ENCODE results near the gene BMPR1B.

BMPR1B gene

GRCh38 chr4:95045429-95045828 lies 287.7 kb downstream of the BMPR1B start:
- no peak for DNase-seq
- no peak for TF ChIP-seq CTCF (IDR thresholded peaks at IDR 0.05; ENCODE audit: low read depth, low read length)
- no peaks in the 10 kb centered on the region for H3K36me3 ChIP-seq
- no peak overlapping the region for H3K4me3 ChIP-seq (ENCODE audit: low read depth, low read length)
- no peaks in the 10 kb centered on the region for H3K9me3 ChIP-seq (ENCODE audit: severe bottlenecking)
- H3K27ac ChIP-seq: no peak overlapping the region
- no peaks in the 10 kb centered on the region for H3K27me3 ChIP-seq (ENCODE audit: insufficient read depth, low read depth, severe bottlenecking)

GRCh38 chr4:95048296-95048695 lies 290.5 kb downstream of the BMPR1B start:
- Histone ChIP-seq H3K4me3 (ENCODE audit: low read depth, low read length) (no peak overlapping the region), H3K36me3 (no peaks in the 10 kb centered on the region), H3K27me3 (ENCODE audit: insufficient read depth, low read depth, severe bottlenecking) (no peaks in the 10 kb centered on the region), H3K27ac (no peak overlapping the region), H3K9me3 (ENCODE audit: severe bottlenecking) (no peaks in the 10 kb centered on the region)
- no peak for TF ChIP-seq CTCF (IDR thresholded peaks at IDR 0.05; ENCODE audit: low read depth, low read length)
- DNase-seq: no peak

GRCh38 chr4:95049551-95050233 lies 291.9 kb downstream of the BMPR1B start:
- no peak for DNase-seq
- H3K36me3 ChIP-seq: no peaks in the 10 kb centered on the region
- no peaks in the 10 kb centered on the region for H3K27me3 ChIP-seq (ENCODE audit: insufficient read depth, low read depth, severe bottlenecking)
- no peaks in the 10 kb centered on the region for H3K9me3 ChIP-seq (ENCODE audit: severe bottlenecking)
- no peak for TF ChIP-seq CTCF (IDR thresholded peaks at IDR 0.05; ENCODE audit: low read depth, low read length)
- no peak overlapping the region for H3K4me3 ChIP-seq (ENCODE audit: low read depth, low read length)
- H3K27ac ChIP-seq: no peak overlapping the region

GRCh38 chr4:95050980-95051701 lies 293.4 kb downstream of the BMPR1B start:
- DNase-seq: no peak
- no peak for TF ChIP-seq CTCF (IDR thresholded peaks at IDR 0.05; ENCODE audit: low read depth, low read length)
- Histone ChIP-seq H3K9me3 (ENCODE audit: severe bottlenecking) (no peaks in the 10 kb centered on the region), H3K27me3 (ENCODE audit: insufficient read depth, low read depth, severe bottlenecking) (no peaks in the 10 kb centered on the region), H3K36me3 (no peaks in the 10 kb centered on the region), H3K4me3 (ENCODE audit: low read depth, low read length) (no peak overlapping the region), H3K27ac (no peak overlapping the region)

- no peak for TF ChIP-seq CTCF (IDR thresholded peaks at IDR 0.05; ENCODE audit: low read depth, low read length)
- H3K27ac ChIP-seq: no peak overlapping the region
- DNase-seq: no peak
Observed at GRCh38 chr4:95051702-95052020, 293.9 kb downstream of the BMPR1B start.

More at GRCh38 chr4:95051702-95052020, 293.9 kb downstream of the BMPR1B start:
- no peaks in the 10 kb centered on the region for H3K27me3 ChIP-seq (ENCODE audit: insufficient read depth, low read depth, severe bottlenecking)
- no peak overlapping the region for H3K4me3 ChIP-seq (ENCODE audit: low read depth, low read length)
- H3K9me3 ChIP-seq (ENCODE audit: severe bottlenecking): no peaks in the 10 kb centered on the region
- H3K36me3 ChIP-seq: no peaks in the 10 kb centered on the region

All from WERI-Rb-1 (cell line).